HepG2 (cell line): Measurements from ENCODE around the gene PGPEP1. TPM values are rescaled to one million over a fixed set of nuclear protein-coding genes. Genes with fewer than 3 reads are reported as not detected.
A peak's percentile ranks its signal among the peaks of the same experiment; 100 is the strongest.

Source experiments
- ERF ChIP-seq: IDR thresholded peaks from 2 replicates; pipeline ENCODE4 v1.6.1; 2018; ENCODE audit warnings: missing biosample characterization, missing genetic modification reagents
- FOXC1 ChIP-seq: sonication (generic); formaldehyde crosslinking; IDR thresholded peaks from 2 replicates; pipeline ENCODE4 v1.8.0; 2022; ENCODE audit warnings: mild to moderate bottlenecking, missing genetic modification reagents, borderline replicate concordance
- HNRNPL ChIP-seq: fragments of 200-400 bp; formaldehyde crosslinking; IDR thresholded peaks from 2 replicates; pipeline ENCODE4 v1.6.1; 2017; ENCODE audit warnings: mild to moderate bottlenecking, low read depth, low read length
- NR2F2 ChIP-seq: IDR thresholded peaks from 2 replicates; pipeline ENCODE4 v1.6.1; 2012; ENCODE audit warnings: low read depth, inconsistent platforms, borderline replicate concordance
- PRPF4 ChIP-seq: fragments of 200-400 bp; formaldehyde crosslinking; IDR thresholded peaks from 2 replicates; pipeline ENCODE4 v1.6.1; 2016; ENCODE audit warnings: low read length, low read depth; ENCODE audit not compliant: poor library complexity, severe bottlenecking
- ZNF205 ChIP-seq: IDR thresholded peaks from 2 replicates; pipeline ENCODE4 v1.6.1; 2018; ENCODE audit warnings: missing biosample characterization, missing genetic modification reagents
- ZNF563 ChIP-seq: sonication (generic); formaldehyde crosslinking; IDR thresholded peaks from 2 replicates; pipeline ENCODE4 v1.8.0; 2022; ENCODE audit warnings: mild to moderate bottlenecking, moderate library complexity, missing genetic modification reagents
- ZNF567 ChIP-seq: sonication (generic); formaldehyde crosslinking; IDR thresholded peaks from 2 replicates; pipeline ENCODE4 v1.8.1; 2023; ENCODE audit warnings: mild to moderate bottlenecking, missing genetic modification reagents, borderline replicate concordance
- ZNF782 ChIP-seq: sonication (generic); formaldehyde crosslinking; IDR thresholded peaks from 2 replicates; pipeline ENCODE4 v1.4.0; 2020; ENCODE audit warnings: missing genetic modification reagents, mild to moderate bottlenecking, borderline replicate concordance
- polyA plus RNA-seq, 8 experiments: library from polyadenylated mRNA; depleted of rRNA in 3 of 8; stranded (reverse) in 7 of 8; unstranded in 1 of 8; fragments of >200 nt; fragmentation: Illumina TruSeq in 4 of 8; extraction: Trizol in 4 of 8; gene quantifications; 2 replicates each; pipeline versions ENCODE4 v1.2.1 to v1.2.3, GENCODE V29; 2011 to 2016; ENCODE audit warnings: low read depth in 4 of 8, missing spikeins in 1 of 8, mixed read lengths in 1 of 8; ENCODE audit not compliant: insufficient read depth in 1 of 8
- total RNA-seq, 5 experiments: library from RNA; depleted of rRNA; stranded (reverse); fragments of >200 nt; fragmentation: Illumina TruSeq; extraction: Trizol; gene quantifications; 2 replicates each; pipeline ENCODE4 v1.2.3, GENCODE V29; 2016; ENCODE audit warnings: low read depth in 1 of 5
- TF ChIP-seq, protein P1 (sequence below): sonication (generic); formaldehyde crosslinking; IDR thresholded peaks from 2 replicates; pipeline ENCODE4 v1.5.0; 2020; ENCODE audit warnings: mild to moderate bottlenecking, missing genetic modification reagents, borderline replicate concordance
- TF ChIP-seq, protein P2 (sequence below): IDR thresholded peaks from 2 replicates; pipeline ENCODE4 v1.6.1; 2016; ENCODE audit warnings: low read depth, missing genetic modification reagents, missing compliant biosample characterization
- TF ChIP-seq, protein P3 (sequence below): IDR thresholded peaks from 2 replicates; pipeline ENCODE4 v1.6.1; 2016; ENCODE audit warnings: mild to moderate bottlenecking, missing biosample characterization, missing genetic modification reagents

Gene PGPEP1
- total and polyA plus RNA-seq, 2 of the 13 experiments (the other 11 are each of a cell fraction or from before 2014, with no cell fraction given) = 53.1 to 56.6 TPM

DNA sequence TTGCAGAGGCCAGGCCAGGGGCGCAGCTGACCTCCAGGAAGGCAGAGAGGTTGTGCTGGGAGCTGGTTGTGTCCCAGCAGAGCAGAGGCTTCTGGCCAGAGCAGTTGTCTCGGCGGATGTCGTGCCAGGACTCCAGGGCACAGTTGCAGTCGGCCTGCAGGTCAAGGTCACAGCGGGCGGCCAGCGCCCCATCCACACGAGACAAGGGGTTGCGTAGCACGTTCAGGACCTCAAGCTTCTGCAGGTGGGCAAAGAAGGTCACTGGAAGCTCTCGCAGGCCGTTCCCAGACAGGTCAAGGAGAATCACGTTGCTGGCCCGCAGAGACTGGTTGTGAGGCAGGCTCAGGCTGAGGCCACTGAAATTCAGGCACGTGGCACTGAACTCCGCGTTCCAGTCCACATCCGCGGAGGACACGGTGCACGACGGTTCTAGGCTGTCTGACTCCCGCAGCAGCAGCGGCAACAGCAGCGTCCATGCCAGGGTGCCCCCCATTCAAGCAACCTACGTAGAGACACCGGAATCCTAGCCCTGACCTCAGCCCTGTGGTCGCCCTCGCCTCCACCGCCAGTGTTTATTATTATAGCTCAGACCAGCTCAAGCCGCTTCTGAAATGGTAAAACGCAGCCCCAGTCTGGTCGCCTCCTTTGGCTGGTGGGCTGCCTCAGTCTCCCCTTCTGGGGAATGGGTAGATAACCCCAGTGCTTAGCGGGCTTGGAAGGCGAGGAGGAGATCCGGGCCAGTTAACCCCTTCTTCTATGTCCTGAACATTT, 56.3 kb downstream of the PGPEP1 start (continued):
- TF ChIP-seq, protein P1, sequence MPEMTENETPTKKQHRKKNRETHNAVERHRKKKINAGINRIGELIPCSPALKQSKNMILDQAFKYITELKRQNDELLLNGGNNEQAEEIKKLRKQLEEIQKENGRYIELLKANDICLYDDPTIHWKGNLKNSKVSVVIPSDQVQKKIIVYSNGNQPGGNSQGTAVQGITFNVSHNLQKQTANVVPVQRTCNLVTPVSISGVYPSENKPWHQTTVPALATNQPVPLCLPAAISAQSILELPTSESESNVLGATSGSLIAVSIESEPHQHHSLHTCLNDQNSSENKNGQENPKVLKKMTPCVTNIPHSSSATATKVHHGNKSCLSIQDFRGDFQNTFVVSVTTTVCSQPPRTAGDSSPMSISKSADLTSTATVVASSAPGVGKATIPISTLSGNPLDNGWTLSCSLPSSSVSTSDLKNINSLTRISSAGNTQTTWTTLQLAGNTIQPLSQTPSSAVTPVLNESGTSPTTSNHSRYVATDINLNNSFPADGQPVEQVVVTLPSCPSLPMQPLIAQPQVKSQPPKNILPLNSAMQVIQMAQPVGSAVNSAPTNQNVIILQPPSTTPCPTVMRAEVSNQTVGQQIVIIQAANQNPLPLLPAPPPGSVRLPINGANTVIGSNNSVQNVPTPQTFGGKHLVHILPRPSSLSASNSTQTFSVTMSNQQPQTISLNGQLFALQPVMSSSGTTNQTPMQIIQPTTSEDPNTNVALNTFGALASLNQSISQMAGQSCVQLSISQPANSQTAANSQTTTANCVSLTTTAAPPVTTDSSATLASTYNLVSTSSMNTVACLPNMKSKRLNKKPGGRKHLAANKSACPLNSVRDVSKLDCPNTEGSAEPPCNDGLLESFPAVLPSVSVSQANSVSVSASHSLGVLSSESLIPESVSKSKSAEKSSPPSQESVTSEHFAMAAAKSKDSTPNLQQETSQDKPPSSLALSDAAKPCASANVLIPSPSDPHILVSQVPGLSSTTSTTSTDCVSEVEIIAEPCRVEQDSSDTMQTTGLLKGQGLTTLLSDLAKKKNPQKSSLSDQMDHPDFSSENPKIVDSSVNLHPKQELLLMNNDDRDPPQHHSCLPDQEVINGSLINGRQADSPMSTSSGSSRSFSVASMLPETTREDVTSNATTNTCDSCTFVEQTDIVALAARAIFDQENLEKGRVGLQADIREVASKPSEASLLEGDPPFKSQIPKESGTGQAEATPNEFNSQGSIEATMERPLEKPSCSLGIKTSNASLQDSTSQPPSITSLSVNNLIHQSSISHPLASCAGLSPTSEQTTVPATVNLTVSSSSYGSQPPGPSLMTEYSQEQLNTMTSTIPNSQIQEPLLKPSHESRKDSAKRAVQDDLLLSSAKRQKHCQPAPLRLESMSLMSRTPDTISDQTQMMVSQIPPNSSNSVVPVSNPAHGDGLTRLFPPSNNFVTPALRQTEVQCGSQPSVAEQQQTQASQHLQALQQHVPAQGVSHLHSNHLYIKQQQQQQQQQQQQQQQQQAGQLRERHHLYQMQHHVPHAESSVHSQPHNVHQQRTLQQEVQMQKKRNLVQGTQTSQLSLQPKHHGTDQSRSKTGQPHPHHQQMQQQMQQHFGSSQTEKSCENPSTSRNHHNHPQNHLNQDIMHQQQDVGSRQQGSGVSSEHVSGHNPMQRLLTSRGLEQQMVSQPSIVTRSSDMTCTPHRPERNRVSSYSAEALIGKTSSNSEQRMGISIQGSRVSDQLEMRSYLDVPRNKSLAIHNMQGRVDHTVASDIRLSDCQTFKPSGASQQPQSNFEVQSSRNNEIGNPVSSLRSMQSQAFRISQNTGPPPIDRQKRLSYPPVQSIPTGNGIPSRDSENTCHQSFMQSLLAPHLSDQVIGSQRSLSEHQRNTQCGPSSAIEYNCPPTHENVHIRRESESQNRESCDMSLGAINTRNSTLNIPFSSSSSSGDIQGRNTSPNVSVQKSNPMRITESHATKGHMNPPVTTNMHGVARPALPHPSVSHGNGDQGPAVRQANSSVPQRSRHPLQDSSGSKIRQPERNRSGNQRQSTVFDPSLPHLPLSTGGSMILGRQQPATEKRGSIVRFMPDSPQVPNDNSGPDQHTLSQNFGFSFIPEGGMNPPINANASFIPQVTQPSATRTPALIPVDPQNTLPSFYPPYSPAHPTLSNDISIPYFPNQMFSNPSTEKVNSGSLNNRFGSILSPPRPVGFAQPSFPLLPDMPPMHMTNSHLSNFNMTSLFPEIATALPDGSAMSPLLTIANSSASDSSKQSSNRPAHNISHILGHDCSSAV (CRISPR knock-in tag) = no peak
- peak; percentile 91 for TF ChIP-seq HNRNPL
- TF ChIP-seq NR2F2 = no peak
- 0 out of 2 replicates have a peak, but pooled peaks have one; percentile 36 for TF ChIP-seq ZNF567 (CRISPR knock-in tag)
- no peak for TF ChIP-seq ZNF205 (CRISPR knock-in tag)
- TF ChIP-seq ZNF563 = peak; percentile 53; the same call in 1 of the 2 replicates
- no peak for TF ChIP-seq PRPF4
- TF ChIP-seq ERF (CRISPR knock-in tag) = 0 out of 2 replicates have a peak, but pooled peaks have one; percentile 16
- no peak for TF ChIP-seq FOXC1 (CRISPR knock-in tag)
- TF ChIP-seq, protein P2, sequence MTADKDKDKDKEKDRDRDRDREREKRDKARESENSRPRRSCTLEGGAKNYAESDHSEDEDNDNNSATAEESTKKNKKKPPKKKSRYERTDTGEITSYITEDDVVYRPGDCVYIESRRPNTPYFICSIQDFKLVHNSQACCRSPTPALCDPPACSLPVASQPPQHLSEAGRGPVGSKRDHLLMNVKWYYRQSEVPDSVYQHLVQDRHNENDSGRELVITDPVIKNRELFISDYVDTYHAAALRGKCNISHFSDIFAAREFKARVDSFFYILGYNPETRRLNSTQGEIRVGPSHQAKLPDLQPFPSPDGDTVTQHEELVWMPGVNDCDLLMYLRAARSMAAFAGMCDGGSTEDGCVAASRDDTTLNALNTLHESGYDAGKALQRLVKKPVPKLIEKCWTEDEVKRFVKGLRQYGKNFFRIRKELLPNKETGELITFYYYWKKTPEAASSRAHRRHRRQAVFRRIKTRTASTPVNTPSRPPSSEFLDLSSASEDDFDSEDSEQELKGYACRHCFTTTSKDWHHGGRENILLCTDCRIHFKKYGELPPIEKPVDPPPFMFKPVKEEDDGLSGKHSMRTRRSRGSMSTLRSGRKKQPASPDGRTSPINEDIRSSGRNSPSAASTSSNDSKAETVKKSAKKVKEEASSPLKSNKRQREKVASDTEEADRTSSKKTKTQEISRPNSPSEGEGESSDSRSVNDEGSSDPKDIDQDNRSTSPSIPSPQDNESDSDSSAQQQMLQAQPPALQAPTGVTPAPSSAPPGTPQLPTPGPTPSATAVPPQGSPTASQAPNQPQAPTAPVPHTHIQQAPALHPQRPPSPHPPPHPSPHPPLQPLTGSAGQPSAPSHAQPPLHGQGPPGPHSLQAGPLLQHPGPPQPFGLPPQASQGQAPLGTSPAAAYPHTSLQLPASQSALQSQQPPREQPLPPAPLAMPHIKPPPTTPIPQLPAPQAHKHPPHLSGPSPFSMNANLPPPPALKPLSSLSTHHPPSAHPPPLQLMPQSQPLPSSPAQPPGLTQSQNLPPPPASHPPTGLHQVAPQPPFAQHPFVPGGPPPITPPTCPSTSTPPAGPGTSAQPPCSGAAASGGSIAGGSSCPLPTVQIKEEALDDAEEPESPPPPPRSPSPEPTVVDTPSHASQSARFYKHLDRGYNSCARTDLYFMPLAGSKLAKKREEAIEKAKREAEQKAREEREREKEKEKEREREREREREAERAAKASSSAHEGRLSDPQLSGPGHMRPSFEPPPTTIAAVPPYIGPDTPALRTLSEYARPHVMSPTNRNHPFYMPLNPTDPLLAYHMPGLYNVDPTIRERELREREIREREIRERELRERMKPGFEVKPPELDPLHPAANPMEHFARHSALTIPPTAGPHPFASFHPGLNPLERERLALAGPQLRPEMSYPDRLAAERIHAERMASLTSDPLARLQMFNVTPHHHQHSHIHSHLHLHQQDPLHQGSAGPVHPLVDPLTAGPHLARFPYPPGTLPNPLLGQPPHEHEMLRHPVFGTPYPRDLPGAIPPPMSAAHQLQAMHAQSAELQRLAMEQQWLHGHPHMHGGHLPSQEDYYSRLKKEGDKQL (CRISPR knock-in tag) = no peak
- TF ChIP-seq, protein P3, sequence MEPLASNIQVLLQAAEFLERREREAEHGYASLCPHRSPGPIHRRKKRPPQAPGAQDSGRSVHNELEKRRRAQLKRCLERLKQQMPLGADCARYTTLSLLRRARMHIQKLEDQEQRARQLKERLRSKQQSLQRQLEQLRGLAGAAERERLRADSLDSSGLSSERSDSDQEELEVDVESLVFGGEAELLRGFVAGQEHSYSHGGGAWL (CRISPR knock-in tag) = peak; percentile 30; the same call in 1 of the 2 replicates
- TF ChIP-seq ZNF782 (CRISPR knock-in tag) = 0 out of 2 replicates have a peak, but pooled peaks have one; percentile 22
